Testis (tissue), 3 donors: ENCODE data around the gene TMIGD3. TPM values are rescaled to one million over a fixed set of nuclear protein-coding genes. Genes with fewer than 3 reads are reported as not detected.

Experiments
- DNase-seq: peaks from one replicate; pipeline ENCODE4 v3.0.0-alpha.2; 2019
- H3K27ac ChIP-seq, 2 donors: fragments of 200-600 bp; sonication (generic); one replicate each; pipeline ENCODE4 v1.5.1; 2019
- H3K27me3 ChIP-seq: fragments of 200-600 bp; sonication (generic); one replicate; pipeline ENCODE4 v1.5.1; 2019
- H3K36me3 ChIP-seq: fragments of 200-600 bp; sonication (generic); one replicate; pipeline ENCODE4 v1.5.1; 2017; ENCODE audit warnings: low read depth; ENCODE audit errors: missing control alignments
- H3K4me1 ChIP-seq: fragments of 200-600 bp; sonication (generic); one replicate; pipeline ENCODE4 v1.5.1; 2019
- H3K4me3 ChIP-seq, 2 donors: fragments of 200-600 bp; sonication (generic); one replicate each; pipeline ENCODE4 v1.5.1; 2017 to 2019
- H3K9me3 ChIP-seq: fragments of 200-600 bp; sonication (generic); one replicate; pipeline ENCODE4 v1.5.1; 2017
- POLR2A ChIP-seq: fragments of 450-650 bp; IDR thresholded peaks from one replicate; pipeline ENCODE4 v1.6.1; 2017; ENCODE audit warnings: antibody characterized with exemption, mild to moderate bottlenecking, moderate library complexity
- WGBS, 2 donors: methylation state at CpG; one replicate each; pipeline ENCODE4 v1.1.5; 2018; 5-methylcytosine and 5-hydroxymethylcytosine counted together
- intact Hi-C: fragments of 100-400 bp; cut with DNase I; formaldehyde crosslinking; loops from one replicate; pipeline ENCODE4 v1.15.1; 2023; ENCODE audit warnings: low total_unique reads
- polyA plus RNA-seq: library from polyadenylated mRNA; stranded (reverse); fragments of 350-450 nt; fragmentation: Illumina TruSeq; extraction: RNeasy Lipid Tissue Mini Kit (QIAGEN cat#74804); gene quantifications from one replicate; pipeline ENCODE4 v1.2.3, GENCODE V29; 2014; ENCODE audit warnings: low read depth, low replicate concordance; ENCODE audit not compliant: insufficient read depth
- total RNA-seq, 2 donors: library from RNA; depleted of rRNA; stranded (reverse); fragments of >200 nt; gene quantifications; one replicate each; pipeline ENCODE4 v1.2.3, GENCODE V29; 2016
- TF ChIP-seq, protein P1 (sequence below), 3 experiments: fragments of 450-650 bp in 2 of 3; fragments of 200-600 bp in 1 of 3; sonication (generic) in 1 of 3; IDR thresholded peaks; one replicate each; pipeline ENCODE4 v1.5.1; 2016 to 2019; ENCODE audit warnings: antibody characterized with exemption in 3 of 3, mild to moderate bottlenecking in 2 of 3, moderate library complexity in 1 of 3

Gene TMIGD3
- total and polyA plus RNA-seq, 3 donors from 2014 or later: 27.6 to 148 (median 63.6) TPM

DNA sequence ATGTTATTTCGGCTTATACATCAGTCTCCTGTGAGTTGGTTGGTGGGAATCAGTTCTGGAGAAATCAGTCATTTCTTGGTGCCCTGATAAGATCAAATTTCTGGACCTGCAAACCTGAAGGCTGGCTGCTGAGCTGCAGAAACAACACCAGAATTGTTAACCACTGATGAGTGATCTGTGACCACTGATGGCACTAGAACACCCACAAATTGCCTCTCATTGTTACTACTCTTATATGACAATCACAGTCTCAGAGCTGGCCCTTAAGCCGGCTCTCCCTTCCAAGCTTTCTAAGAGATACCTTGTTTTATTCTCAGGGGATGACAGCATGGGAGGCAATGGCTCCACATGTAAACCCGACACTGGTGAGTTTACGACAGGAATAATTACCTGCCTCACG is 27.7 kb downstream of the TMIGD3 start:
- Histone ChIP-seq H3K27me3 (no peaks in the 10 kb centered on the region), H3K27ac (no peak overlapping the region), H3K4me1 (peaks cover 7% of the 10 kb centered on the region), H3K9me3 (no peaks in the 10 kb centered on the region), H3K36me3 (no peaks in the 10 kb centered on the region), H3K4me3 (no peak overlapping the region)
- 84 to 91% methylated on average over 5 of the region's 5 CpGs for WGBS, 2 donors
- no peak for DNase-seq
- intact Hi-C loops: no loop called here
- TF ChIP-seq, protein P1, sequence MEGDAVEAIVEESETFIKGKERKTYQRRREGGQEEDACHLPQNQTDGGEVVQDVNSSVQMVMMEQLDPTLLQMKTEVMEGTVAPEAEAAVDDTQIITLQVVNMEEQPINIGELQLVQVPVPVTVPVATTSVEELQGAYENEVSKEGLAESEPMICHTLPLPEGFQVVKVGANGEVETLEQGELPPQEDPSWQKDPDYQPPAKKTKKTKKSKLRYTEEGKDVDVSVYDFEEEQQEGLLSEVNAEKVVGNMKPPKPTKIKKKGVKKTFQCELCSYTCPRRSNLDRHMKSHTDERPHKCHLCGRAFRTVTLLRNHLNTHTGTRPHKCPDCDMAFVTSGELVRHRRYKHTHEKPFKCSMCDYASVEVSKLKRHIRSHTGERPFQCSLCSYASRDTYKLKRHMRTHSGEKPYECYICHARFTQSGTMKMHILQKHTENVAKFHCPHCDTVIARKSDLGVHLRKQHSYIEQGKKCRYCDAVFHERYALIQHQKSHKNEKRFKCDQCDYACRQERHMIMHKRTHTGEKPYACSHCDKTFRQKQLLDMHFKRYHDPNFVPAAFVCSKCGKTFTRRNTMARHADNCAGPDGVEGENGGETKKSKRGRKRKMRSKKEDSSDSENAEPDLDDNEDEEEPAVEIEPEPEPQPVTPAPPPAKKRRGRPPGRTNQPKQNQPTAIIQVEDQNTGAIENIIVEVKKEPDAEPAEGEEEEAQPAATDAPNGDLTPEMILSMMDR (IDR thresholded peaks at IDR 0.05): no peak
- TF ChIP-seq POLR2A: no peak

DNA sequence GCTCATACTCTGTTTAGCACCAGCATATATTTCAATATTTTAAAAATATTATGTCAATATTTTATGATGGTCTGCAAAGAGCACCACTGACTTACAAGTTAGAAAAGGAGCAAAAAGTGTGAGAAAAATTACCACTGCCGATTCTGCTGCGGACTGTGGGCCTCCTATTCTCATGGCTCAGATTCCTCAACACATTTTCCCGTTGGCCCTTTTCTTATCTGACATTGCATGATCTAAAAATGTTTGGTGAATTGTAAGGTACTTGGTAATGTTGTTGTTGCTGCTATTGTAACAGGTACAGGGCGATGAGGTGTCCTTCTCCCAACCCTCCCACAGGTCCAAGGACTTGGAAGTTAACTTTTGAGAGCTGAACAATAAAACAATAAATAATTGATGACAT is 28.9 kb downstream of the TMIGD3 start:
- WGBS, 2 donors: 64 to 80% methylated on average over 4 of the region's 4 CpGs

DNA sequence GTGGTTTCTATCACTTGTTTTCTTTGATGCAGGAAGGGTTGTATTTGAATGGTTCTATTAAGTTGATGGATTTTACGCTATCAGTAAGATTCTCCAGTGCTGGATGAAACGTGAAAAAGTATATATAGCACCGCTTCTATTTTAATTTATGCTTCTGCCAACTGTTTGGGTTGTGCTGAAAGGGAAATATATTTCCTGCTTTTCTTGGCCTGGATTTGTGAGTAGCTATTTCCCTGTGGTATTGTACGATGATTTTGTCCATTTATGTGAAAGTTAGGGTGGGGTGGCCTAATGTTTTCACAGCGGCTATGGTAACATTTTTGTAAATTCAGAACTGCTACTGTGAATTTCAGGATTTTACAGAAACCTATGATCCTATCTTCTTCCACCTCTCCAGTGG is 29.3 kb downstream of the TMIGD3 start:
- Histone ChIP-seq H3K36me3 (no peaks in the 10 kb centered on the region), H3K4me1 (peaks cover 7% of the 10 kb centered on the region), H3K9me3 (no peaks in the 10 kb centered on the region), H3K27ac (peak overlapping the region in 1 of 2 donors; percentile 54), H3K27me3 (no peaks in the 10 kb centered on the region), H3K4me3 (no peak overlapping the region)
- no peak for DNase-seq
- WGBS, 2 donors: 64 to 67% methylated on average over 5 of the region's 5 CpGs
- TF ChIP-seq, protein P1 (IDR thresholded peaks at IDR 0.05): no peak
- no peak for TF ChIP-seq POLR2A
- intact Hi-C loops: no loop called here

More for the DNA sequence above, 28.9 kb downstream of the TMIGD3 start:
- no peak for TF ChIP-seq POLR2A
- TF ChIP-seq, protein P1 (IDR thresholded peaks at IDR 0.05): no peak
- intact Hi-C loops: no loop called here
- peak overlapping the region in 1 of 2 donors; percentile 54 for H3K27ac ChIP-seq
- peaks cover 7% of the 10 kb centered on the region for H3K4me1 ChIP-seq
- no peak for DNase-seq
- H3K27me3 ChIP-seq: no peaks in the 10 kb centered on the region
- H3K9me3 ChIP-seq: no peaks in the 10 kb centered on the region
- no peak overlapping the region for H3K4me3 ChIP-seq
- no peaks in the 10 kb centered on the region for H3K36me3 ChIP-seq

DNA sequence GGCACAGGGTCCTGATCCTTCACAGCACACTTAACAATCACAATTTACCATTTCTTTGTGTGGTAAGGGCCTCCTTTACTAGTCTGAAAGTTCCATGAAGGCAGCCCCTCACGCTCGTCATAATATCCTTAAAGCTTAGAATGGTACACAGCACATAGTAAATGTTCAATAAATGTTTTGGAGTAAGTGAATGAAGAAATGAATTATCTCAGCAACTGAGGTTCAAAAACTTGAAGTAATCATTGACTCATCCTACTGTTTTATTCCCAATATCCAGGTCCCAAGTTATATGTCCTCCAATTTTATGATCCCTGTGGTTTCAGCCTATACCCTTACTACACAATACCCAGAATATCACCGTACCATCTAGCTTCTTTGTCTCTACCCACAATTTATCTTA is 31.9 kb downstream of the TMIGD3 start:
- H3K9me3 ChIP-seq: no peaks in the 10 kb centered on the region
- TF ChIP-seq, protein P1 (IDR thresholded peaks at IDR 0.05): no peak
- no peak for TF ChIP-seq POLR2A
- H3K4me3 ChIP-seq: no peak overlapping the region
- intact Hi-C loops: no loop called here
- DNase-seq: no peak
- no peak overlapping the region for H3K27ac ChIP-seq
- no peaks in the 10 kb centered on the region for H3K36me3 ChIP-seq
- peaks cover 6% of the 10 kb centered on the region for H3K4me1 ChIP-seq
- 93 to 94% methylated on average over 3 of the region's 3 CpGs for WGBS, 2 donors
- H3K27me3 ChIP-seq: no peaks in the 10 kb centered on the region

DNA sequence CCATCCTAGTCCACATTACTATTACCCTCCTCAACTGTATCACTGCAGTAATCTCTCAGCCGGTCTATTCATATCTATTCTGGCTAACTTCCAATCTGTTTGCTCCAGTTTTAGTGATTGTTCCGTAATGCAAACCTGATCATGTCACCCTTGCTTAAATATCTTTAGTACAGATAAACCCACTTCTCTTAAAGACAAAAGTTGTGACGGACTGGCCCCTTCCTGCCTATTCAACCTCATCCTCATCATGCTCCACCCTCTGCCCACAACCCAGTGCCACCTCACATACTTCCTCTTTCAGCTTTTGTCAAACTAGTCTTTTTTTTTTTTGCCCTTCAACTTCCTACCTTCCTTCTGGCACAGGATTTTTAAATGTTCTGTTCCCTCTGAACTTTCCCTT is 32.4 kb downstream of the TMIGD3 start:
- peak; percentile 52 for DNase-seq
- Histone ChIP-seq H3K4me3 (no peak overlapping the region), H3K36me3 (no peaks in the 10 kb centered on the region), H3K27me3 (no peaks in the 10 kb centered on the region), H3K4me1 (peaks cover under 1% of the 10 kb centered on the region), H3K9me3 (no peaks in the 10 kb centered on the region), H3K27ac (no peak overlapping the region)
- 76 to 84% methylated on average over 3 of the region's 3 CpGs for WGBS, 2 donors
- TF ChIP-seq, protein P1 (IDR thresholded peaks at IDR 0.05): no peak
- TF ChIP-seq POLR2A: no peak
- intact Hi-C loops: no loop called here
